ENCODE measurements around the gene NRL. TPM values are rescaled to one million over a fixed set of nuclear protein-coding genes. Genes with fewer than 3 reads are reported as not detected.

Gene NRL
- total and polyA plus RNA-seq, 10 of the 15 experiments (the other 5 are each of a cell fraction or from before 2014, with no cell fraction given): 0.11 to 4.4 (median 2.2) TPM

- TF ChIP-seq SREBF1 (IDR thresholded peaks at IDR 0.05; ENCODE audit: low read length) (no peak), NRF1 (conservative IDR thresholded peaks at IDR 0.05; ENCODE audit: low read depth, low read length) (0 out of 2 replicates have a peak, but pooled peaks have one; percentile 28), GATAD2B (conservative IDR thresholded peaks at IDR 0.05; ENCODE audit: low read depth) (peak; percentile 97), ZNF622 (IDR thresholded peaks at IDR 0.05) (no peak), ZNF24 (IDR thresholded peaks at IDR 0.05) (no peak), GABPA (IDR thresholded peaks at IDR 0.05; ENCODE audit: low read depth) (no peak), NFYB (IDR thresholded peaks at IDR 0.05; ENCODE audit: insufficient read depth, low read depth, low read length) (no peak), KDM1A (IDR thresholded peaks at IDR 0.05; ENCODE audit: borderline replicate concordance) (no peak), ATF3 (IDR thresholded peaks at IDR 0.05; ENCODE audit: borderline replicate concordance, extremely low read depth, low read depth, low read length) (no peak), USF2 (IDR thresholded peaks at IDR 0.05; ENCODE audit: borderline replicate concordance, low read depth, low read length) (no peak), SMAD5 (IDR thresholded peaks at IDR 0.05; ENCODE audit: low read depth) (peak; percentile 2; the same call in 1 of the 2 replicates), POLR2A (IDR thresholded peaks at IDR 0.05; ENCODE audit: low read depth, low read length) (peak; percentile 86), FOS (IDR thresholded peaks at IDR 0.05; ENCODE audit: borderline replicate concordance, extremely low read depth, insufficient read length) (no peak), ATF2 (IDR thresholded peaks at IDR 0.05; ENCODE audit: low read length) (no peak), NR2F1 (conservative IDR thresholded peaks at IDR 0.05) (no peak; the same call in 1 of the 2 replicates), CHD4 (IDR thresholded peaks at IDR 0.05) (no peak), EED (IDR thresholded peaks at IDR 0.05; ENCODE audit: low read depth) (no peak), CREM (IDR thresholded peaks at IDR 0.05; ENCODE audit: low read depth) (no peak), ELK1 (IDR thresholded peaks at IDR 0.05; ENCODE audit: low read depth, low read length) (no peak), IKZF1 (conservative IDR thresholded peaks at IDR 0.05) (peak; percentile 64)
- TF ChIP-seq, protein P1, sequence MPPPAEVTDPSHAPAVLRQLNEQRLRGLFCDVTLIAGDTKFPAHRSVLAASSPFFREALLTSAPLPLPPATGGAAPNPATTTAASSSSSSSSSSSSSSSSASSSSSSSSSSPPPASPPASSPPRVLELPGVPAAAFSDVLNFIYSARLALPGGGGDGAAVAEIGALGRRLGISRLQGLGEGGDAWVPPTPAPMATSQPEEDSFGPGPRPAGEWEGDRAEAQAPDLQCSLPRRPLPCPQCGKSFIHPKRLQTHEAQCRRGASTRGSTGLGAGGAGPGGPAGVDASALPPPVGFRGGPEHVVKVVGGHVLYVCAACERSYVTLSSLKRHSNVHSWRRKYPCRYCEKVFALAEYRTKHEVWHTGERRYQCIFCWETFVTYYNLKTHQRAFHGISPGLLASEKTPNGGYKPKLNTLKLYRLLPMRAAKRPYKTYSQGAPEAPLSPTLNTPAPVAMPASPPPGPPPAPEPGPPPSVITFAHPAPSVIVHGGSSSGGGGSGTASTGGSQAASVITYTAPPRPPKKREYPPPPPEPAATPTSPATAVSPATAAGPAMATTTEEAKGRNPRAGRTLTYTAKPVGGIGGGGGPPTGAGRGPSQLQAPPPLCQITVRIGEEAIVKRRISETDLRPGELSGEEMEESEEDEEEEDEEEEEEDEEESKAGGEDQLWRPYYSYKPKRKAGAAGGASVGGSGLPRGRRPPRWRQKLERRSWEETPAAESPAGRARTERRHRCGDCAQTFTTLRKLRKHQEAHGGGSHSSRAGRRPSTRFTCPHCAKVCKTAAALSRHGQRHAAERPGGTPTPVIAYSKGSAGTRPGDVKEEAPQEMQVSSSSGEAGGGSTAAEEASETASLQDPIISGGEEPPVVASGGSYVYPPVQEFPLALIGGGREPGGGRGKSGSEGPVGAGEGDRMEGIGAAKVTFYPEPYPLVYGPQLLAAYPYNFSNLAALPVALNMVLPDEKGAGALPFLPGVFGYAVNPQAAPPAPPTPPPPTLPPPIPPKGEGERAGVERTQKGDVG (CRISPR knock-in tag; IDR thresholded peaks at IDR 0.05): no peak
- TF ChIP-seq, protein P2, sequence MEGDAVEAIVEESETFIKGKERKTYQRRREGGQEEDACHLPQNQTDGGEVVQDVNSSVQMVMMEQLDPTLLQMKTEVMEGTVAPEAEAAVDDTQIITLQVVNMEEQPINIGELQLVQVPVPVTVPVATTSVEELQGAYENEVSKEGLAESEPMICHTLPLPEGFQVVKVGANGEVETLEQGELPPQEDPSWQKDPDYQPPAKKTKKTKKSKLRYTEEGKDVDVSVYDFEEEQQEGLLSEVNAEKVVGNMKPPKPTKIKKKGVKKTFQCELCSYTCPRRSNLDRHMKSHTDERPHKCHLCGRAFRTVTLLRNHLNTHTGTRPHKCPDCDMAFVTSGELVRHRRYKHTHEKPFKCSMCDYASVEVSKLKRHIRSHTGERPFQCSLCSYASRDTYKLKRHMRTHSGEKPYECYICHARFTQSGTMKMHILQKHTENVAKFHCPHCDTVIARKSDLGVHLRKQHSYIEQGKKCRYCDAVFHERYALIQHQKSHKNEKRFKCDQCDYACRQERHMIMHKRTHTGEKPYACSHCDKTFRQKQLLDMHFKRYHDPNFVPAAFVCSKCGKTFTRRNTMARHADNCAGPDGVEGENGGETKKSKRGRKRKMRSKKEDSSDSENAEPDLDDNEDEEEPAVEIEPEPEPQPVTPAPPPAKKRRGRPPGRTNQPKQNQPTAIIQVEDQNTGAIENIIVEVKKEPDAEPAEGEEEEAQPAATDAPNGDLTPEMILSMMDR (IDR thresholded peaks at IDR 0.05 in 2 of 3, conservative IDR thresholded peaks at IDR 0.05 in 1 of 3; ENCODE audit: control insufficient read depth in 2 of 3, extremely low read depth in 1 of 3, insufficient read depth in 1 of 3, low read depth in 3 of 3, low read length in 3 of 3): no peak
Observed at GRCh38 chr14:24135834-24136683, 21.3 kb upstream of the NRL start, which contains the start of gene PSME1 (continued).

Measured in GM12878 (cell line).